ENCODE measurements around the gene ASAP2. TPM values are rescaled to one million over a fixed set of nuclear protein-coding genes. Genes with fewer than 3 reads are reported as not detected.

ASAP2 gene
- total and polyA plus RNA-seq, 9 of the 15 experiments (the other 6 are each of a cell fraction or from before 2014, with no cell fraction given) = 0.06 to 4.3 (median 3.1) TPM

GRCh38 chr2:9375857-9376428 lies 169.3 kb downstream of the ASAP2 start:
- Histone ChIP-seq H3K27ac (ENCODE audit: extremely low read depth, low read depth, low read length) (no peak overlapping the region), H3K9me3 (replicated peaks; ENCODE audit: control insufficient read depth, insufficient read depth, low read depth, low read length) (no peaks in the 10 kb centered on the region), H4K20me1 (replicated peaks; ENCODE audit: control insufficient read depth, insufficient read depth, low read length) (no peaks in the 10 kb centered on the region), H3K36me3 (ENCODE audit: control insufficient read depth, insufficient read depth, low read length) (no peaks in the 10 kb centered on the region), H3K79me2 (ENCODE audit: control insufficient read depth, insufficient read depth, low read length) (no peaks in the 10 kb centered on the region), H3K4me1 (replicated peaks in 1 of 2; ENCODE audit: control insufficient read depth in 2 of 2, insufficient read depth in 2 of 2, low read length in 2 of 2) (peaks cover 2 to 3% of the 10 kb centered on the region in 2 experiments; a peak in 3 of 5 replicates), H3K4me2 (ENCODE audit: insufficient read depth, low read length) (no peak overlapping the region), H3K4me3 (no peak overlapping the region), H2AFZ (ENCODE audit: low read depth, low read length) (no peak overlapping the region), H3K9ac (ENCODE audit: insufficient read depth in 1 of 2, low read depth in 2 of 2, low read length in 2 of 2) (no peak overlapping the region), H3K27me3 (ENCODE audit: control insufficient read depth in 2 of 2, insufficient read depth in 2 of 2, low read length in 2 of 2) (peaks cover 2 to 35% of the 10 kb centered on the region in 2 experiments; a peak in 2 of 5 replicates), H3K9me1 (ENCODE audit: control insufficient read depth, insufficient read depth, low read length) (no peaks in the 10 kb centered on the region)
- BruUV-seq (replicated peaks) = no TSS peak
- DNase-seq (ENCODE audit: extremely low read depth in 1 of 4, low spot score in 3 of 4) (no peak), FAIRE-seq (no peak), ATAC-seq (peak; percentile 64)
- WGBS (ENCODE audit: insufficient coverage, low coverage, missing lambda C conversion rate) = 13% methylated on average over 4 of the region's 4 CpGs
- ChIA-PET CTCF (ENCODE audit: low intra/inter-chr PET ratio) (no interaction called here), POLR2A (interaction anchor here (0.7 to 1.2 kb wide), 2 partner anchors 11 to 233 kb away, joined by 3 read pairs; no protein-coding TSS in a partner anchor)
- in situ Hi-C loops (cut with MboI) (no loop called here), intact Hi-C loops (cut with micrococcal nuclease) (no loop called here)
- no peak for TF ChIP-seq RFX7 (CRISPR knock-in tag; IDR thresholded peaks at IDR 0.05)
- peak; percentile 22 to 46 (median 29); a peak in 5 of 6 replicates for TF ChIP-seq CTCF (IDR thresholded peaks at IDR 0.05 in 2 of 3, conservative IDR thresholded peaks at IDR 0.05 in 1 of 3; ENCODE audit: insufficient read depth in 2 of 3, low read depth in 1 of 3, low read length in 3 of 3)
